Measurements from ENCODE around the gene EEF1G.

DNA sequence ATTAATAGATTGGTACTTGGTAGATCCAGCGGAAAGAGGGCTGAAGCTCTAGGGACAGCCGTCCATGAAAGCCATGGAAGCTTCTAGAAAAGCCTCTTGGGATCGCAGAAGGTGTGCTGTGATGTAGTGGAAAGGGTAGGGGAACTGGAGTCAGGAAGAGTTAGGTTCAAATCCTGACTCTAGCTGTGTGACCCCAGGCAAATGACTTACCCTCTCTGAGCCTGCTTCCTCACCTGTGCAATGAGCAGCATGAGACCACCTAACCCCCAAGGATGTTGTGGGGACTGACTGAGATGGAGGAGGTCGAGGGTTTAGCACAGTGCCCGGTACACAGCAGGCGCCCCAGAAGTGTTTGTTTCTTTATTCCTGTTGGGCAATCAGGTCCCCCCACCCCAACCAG lies 36.7 kb upstream of the EEF1G start:
- TF ChIP-seq, protein P1, sequence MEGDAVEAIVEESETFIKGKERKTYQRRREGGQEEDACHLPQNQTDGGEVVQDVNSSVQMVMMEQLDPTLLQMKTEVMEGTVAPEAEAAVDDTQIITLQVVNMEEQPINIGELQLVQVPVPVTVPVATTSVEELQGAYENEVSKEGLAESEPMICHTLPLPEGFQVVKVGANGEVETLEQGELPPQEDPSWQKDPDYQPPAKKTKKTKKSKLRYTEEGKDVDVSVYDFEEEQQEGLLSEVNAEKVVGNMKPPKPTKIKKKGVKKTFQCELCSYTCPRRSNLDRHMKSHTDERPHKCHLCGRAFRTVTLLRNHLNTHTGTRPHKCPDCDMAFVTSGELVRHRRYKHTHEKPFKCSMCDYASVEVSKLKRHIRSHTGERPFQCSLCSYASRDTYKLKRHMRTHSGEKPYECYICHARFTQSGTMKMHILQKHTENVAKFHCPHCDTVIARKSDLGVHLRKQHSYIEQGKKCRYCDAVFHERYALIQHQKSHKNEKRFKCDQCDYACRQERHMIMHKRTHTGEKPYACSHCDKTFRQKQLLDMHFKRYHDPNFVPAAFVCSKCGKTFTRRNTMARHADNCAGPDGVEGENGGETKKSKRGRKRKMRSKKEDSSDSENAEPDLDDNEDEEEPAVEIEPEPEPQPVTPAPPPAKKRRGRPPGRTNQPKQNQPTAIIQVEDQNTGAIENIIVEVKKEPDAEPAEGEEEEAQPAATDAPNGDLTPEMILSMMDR (IDR thresholded peaks at IDR 0.05), result no peak
- no peak for TF ChIP-seq POLR2A (IDR thresholded peaks at IDR 0.05)
